Endodermal cell (in vitro differentiated cells): ENCODE measurements around the gene SMIM31. TPM values are rescaled to one million over a fixed set of nuclear protein-coding genes. Genes with fewer than 3 reads are reported as not detected.

Experiments used
- DNase-seq: peaks from one replicate; pipeline ENCODE4 v3.0.0-alpha.2; 2017
- H3K27ac ChIP-seq: 2 replicates; pipeline ENCODE4 v1.5.1; 2013; ENCODE audit warnings: mild to moderate bottlenecking, low read depth, low read length, moderate library complexity
- H3K27me3 ChIP-seq: 2 replicates; pipeline ENCODE4 v1.6.1; 2013; ENCODE audit warnings: mild to moderate bottlenecking, low read length, moderate library complexity; ENCODE audit not compliant: insufficient read depth, control insufficient read depth, poor library complexity, severe bottlenecking
- H3K36me3 ChIP-seq: 2 replicates; pipeline ENCODE4 v1.7.0; 2013; ENCODE audit warnings: mild to moderate bottlenecking, low read length, moderate library complexity; ENCODE audit not compliant: control insufficient read depth, insufficient read depth
- H3K4me1 ChIP-seq: one replicate; pipeline ENCODE4 v1.7.0; 2013; ENCODE audit warnings: low read length; ENCODE audit not compliant: control insufficient read depth, insufficient read depth
- H3K4me3 ChIP-seq: 2 replicates; pipeline ENCODE4 v1.5.1; 2013; ENCODE audit warnings: mild to moderate bottlenecking, low read length, moderate library complexity
- H3K9ac ChIP-seq: 2 replicates; pipeline ENCODE4 v1.6.1; 2013; ENCODE audit warnings: mild to moderate bottlenecking, low read length, moderate library complexity; ENCODE audit not compliant: poor library complexity, severe bottlenecking; ENCODE audit errors: extremely low read depth
- H3K9me3 ChIP-seq: 2 replicates; pipeline ENCODE4 v1.6.1; 2013; ENCODE audit warnings: mild to moderate bottlenecking, low read length, moderate library complexity; ENCODE audit not compliant: control insufficient read depth
- H3K27ac Mint-ChIP-seq: 2 replicates; pipeline ENCODE4 v1.8.0; 2020; ENCODE audit warnings: mixed read lengths
- H3K27me3 Mint-ChIP-seq: 2 replicates; pipeline ENCODE4 v1.8.0; 2021; ENCODE audit warnings: mild to moderate bottlenecking, mixed read lengths; ENCODE audit not compliant: insufficient read depth
- H3K36me3 Mint-ChIP-seq: 2 replicates; pipeline ENCODE4 v1.8.0; 2020; ENCODE audit warnings: low read depth, mixed read lengths
- H3K4me1 Mint-ChIP-seq: 2 replicates; pipeline ENCODE4 v1.8.0; 2020; ENCODE audit warnings: mixed read lengths
- H3K4me3 Mint-ChIP-seq: 2 replicates; pipeline ENCODE4 v1.8.0; 2020; ENCODE audit warnings: mild to moderate bottlenecking, moderate library complexity, mixed read lengths
- H3K9me3 Mint-ChIP-seq: 2 replicates; pipeline ENCODE4 v1.8.0; 2020; ENCODE audit warnings: mild to moderate bottlenecking, mixed read lengths
- CTCF ChIP-seq: fragments of 200-600 bp; sonication (generic); conservative IDR thresholded peaks from 2 replicates; pipeline ENCODE4 v1.5.0; 2021; ENCODE audit warnings: antibody characterized with exemption, mild to moderate bottlenecking
- WGBS, 2 experiments: methylation state at CpG; one replicate each; pipeline versions ENCODE4 v1.1.5 to v1.1.7; 2013; ENCODE audit warnings: missing lambda C conversion rate in 2 of 2, mixed read lengths in 1 of 2; ENCODE audit not compliant: insufficient coverage in 1 of 2, insufficient read length in 1 of 2; 5-methylcytosine and 5-hydroxymethylcytosine counted together
- total RNA-seq, 2 donors: library from RNA; stranded (reverse); fragmentation: NEBNext Ultra II Directional in 1 of 2; extraction: Animal tissue kit (Norgen Biotek cat#: 25700) in 1 of 2; gene quantifications; 2 replicates in 1 of 2; 3 replicates in 1 of 2; pipeline ENCODE4 v1.2.1, GENCODE V29; 2021

SMIM31 gene
- total RNA-seq, 2 donors from 2014 or later = not detected

DNA sequence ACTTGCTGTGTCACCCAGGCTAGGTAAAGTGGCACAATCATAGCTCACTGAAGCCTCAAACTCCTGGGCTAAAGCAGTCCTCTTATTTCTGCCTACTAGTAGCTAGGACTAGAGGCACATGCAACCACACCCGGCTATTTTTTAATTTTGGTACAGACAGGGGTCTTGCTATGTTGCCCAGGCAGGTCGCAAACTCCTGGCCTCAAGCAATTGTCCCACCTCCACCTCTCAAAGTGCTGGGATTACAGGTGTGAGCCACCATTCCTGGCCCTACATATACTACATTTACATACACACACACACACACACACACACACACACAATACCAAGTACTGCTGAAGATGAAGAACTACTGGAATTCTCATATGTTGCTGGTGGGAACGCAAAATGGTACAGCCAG is 26.9 kb downstream of the SMIM31 start:
- H3K4me3 Mint-ChIP-seq = no peak overlapping the region
- H3K9me3 ChIP-seq = no peaks in the 10 kb centered on the region
- no peak overlapping the region for H3K27ac Mint-ChIP-seq
- no peaks in the 10 kb centered on the region for H3K4me1 ChIP-seq
- no peak for DNase-seq
- no peak overlapping the region for H3K27ac ChIP-seq
- no peak overlapping the region for H3K9ac ChIP-seq
- no peaks in the 10 kb centered on the region for H3K9me3 Mint-ChIP-seq
- H3K36me3 ChIP-seq = no peaks in the 10 kb centered on the region
- H3K27me3 Mint-ChIP-seq = no peaks in the 10 kb centered on the region
- TF ChIP-seq CTCF = no peak
- H3K27me3 ChIP-seq = no peaks in the 10 kb centered on the region
- H3K36me3 Mint-ChIP-seq = no peaks in the 10 kb centered on the region
- H3K4me3 ChIP-seq = no peak overlapping the region
- peaks cover 3% of the 10 kb centered on the region for H3K4me1 Mint-ChIP-seq
- 94% methylated on average over 3 of the region's 3 CpGs; no CpG with 5 or more reads in 1 of the 2 experiments for WGBS, 2 experiments

- 90 to 92% methylated on average over 3 to 6 of the region's 6 CpGs for WGBS, 2 experiments
Measured at GRCh38 chr4:164783976-164784375, 30.0 kb downstream of the SMIM31 start.

GRCh38 chr4:164789047-164789446 is 35.1 kb downstream of the SMIM31 start:
- no peak for DNase-seq
- Histone ChIP-seq H3K27ac (no peak overlapping the region), H3K9ac (no peak overlapping the region), H3K9me3 (peaks cover 9% of the 10 kb centered on the region), H3K27me3 (no peaks in the 10 kb centered on the region), H3K4me3 (no peak overlapping the region), H3K36me3 (no peaks in the 10 kb centered on the region), H3K4me1 (no peaks in the 10 kb centered on the region)
- no peak overlapping the region for H3K4me3 Mint-ChIP-seq
- peaks cover 4% of the 10 kb centered on the region for H3K4me1 Mint-ChIP-seq
- no peak for TF ChIP-seq CTCF
- WGBS, 2 experiments = 50 to 53% methylated on average over 1 of the region's 1 CpG
- no peak overlapping the region for H3K27ac Mint-ChIP-seq
- H3K36me3 Mint-ChIP-seq = no peaks in the 10 kb centered on the region
- no peaks in the 10 kb centered on the region for H3K27me3 Mint-ChIP-seq
- H3K9me3 Mint-ChIP-seq = peaks cover 8% of the 10 kb centered on the region

More at GRCh38 chr4:164783976-164784375, 30.0 kb downstream of the SMIM31 start:
- no peaks in the 10 kb centered on the region for H3K36me3 Mint-ChIP-seq
- no peak for TF ChIP-seq CTCF
- Histone ChIP-seq H3K9ac (no peak overlapping the region), H3K27me3 (no peaks in the 10 kb centered on the region), H3K27ac (no peak overlapping the region), H3K36me3 (no peaks in the 10 kb centered on the region), H3K9me3 (no peaks in the 10 kb centered on the region), H3K4me3 (no peak overlapping the region), H3K4me1 (no peaks in the 10 kb centered on the region)
- H3K9me3 Mint-ChIP-seq = no peaks in the 10 kb centered on the region
- no peaks in the 10 kb centered on the region for H3K27me3 Mint-ChIP-seq
- H3K27ac Mint-ChIP-seq = no peak overlapping the region
- no peak overlapping the region for H3K4me3 Mint-ChIP-seq
- H3K4me1 Mint-ChIP-seq = peaks cover 3% of the 10 kb centered on the region
- DNase-seq = no peak
